OCI-LY7 (cell line): ENCODE results near the gene CTNNBL1.

Experiments used
- CTCF ChIP-seq: fragments of 200-600 bp; sonication (generic); conservative IDR thresholded peaks from 2 replicates; pipeline ENCODE4 v1.5.1; 2014; ENCODE audit warnings: mild to moderate bottlenecking, antibody characterized with exemption, low read length, moderate library complexity, mixed read lengths
- EZH2phosphoT487 ChIP-seq: fragments of 200-600 bp; sonication (generic); IDR thresholded peaks from 2 replicates; pipeline ENCODE4 v1.6.1; 2018; ENCODE audit warnings: low read depth, borderline replicate concordance, mild to moderate bottlenecking, mixed run types, antibody characterized with exemption, low read length, moderate library complexity, mixed read lengths

GRCh38 chr20:37919389-37920040, 225.7 kb downstream of the CTNNBL1 start:
- TF ChIP-seq CTCF (no peak), EZH2phosphoT487 (no peak)
